GM12865 (cell line): ENCODE data around the gene HES5.
A peak's percentile ranks its signal among the peaks of the same experiment; 100 is the strongest.

Experiments used
- DNase-seq: peaks from one replicate; pipeline ENCODE4 v3.0.0; 2010; ENCODE audit warnings: low read depth
- H3K4me3 ChIP-seq: 2 replicates; pipeline ENCODE4 v1.5.1; 2011; ENCODE audit warnings: mild to moderate bottlenecking, low read depth, low read length, control low read depth
- CTCF ChIP-seq: IDR thresholded peaks from 2 replicates; pipeline ENCODE4 v1.5.1; 2011; ENCODE audit warnings: low read length, control low read depth, low read depth, inconsistent platforms; ENCODE audit not compliant: insufficient read depth; ENCODE audit errors: missing control alignments

HES5 gene

GRCh38 chr1:2526824-2527555 lies 3.1 kb downstream of the HES5 start:
- peak; percentile 81 for DNase-seq
- H3K4me3 ChIP-seq = peak overlapping the region; percentile 41
- no peak for TF ChIP-seq CTCF

GRCh38 chr1:2525920-2526823 lies 3.9 kb downstream of the HES5 start, which contains the start of gene PANK4:
Gene PANK4 (minus strand): TSS chr1:2526596. CDS start chr1:2526587, 9 bp downstream.
- peak within 1 kb of the TSS; percentile 82 for H3K4me3 ChIP-seq
- TF ChIP-seq CTCF = no peak
- peak; percentile 96 for DNase-seq

DNA sequence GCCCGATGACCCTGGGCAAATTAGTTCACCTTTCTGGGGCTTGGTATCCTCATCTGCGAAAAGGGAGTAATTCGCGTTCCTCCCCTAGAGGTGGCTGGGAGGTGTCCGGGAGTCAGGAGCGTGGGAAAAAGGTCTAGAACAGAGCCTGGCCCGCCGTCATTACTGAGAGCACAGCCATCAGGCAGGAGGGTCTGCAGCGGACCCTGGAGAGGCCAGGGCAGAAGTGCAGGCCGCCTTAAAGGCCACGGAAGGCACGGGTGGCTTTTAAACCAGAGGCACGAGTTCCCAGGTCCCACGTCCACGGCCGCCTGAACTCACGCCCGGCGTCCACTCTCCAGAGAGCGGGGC lies 4.5 kb downstream of the HES5 start:
- TF ChIP-seq CTCF = no peak
- DNase-seq = no peak
- H3K4me3 ChIP-seq = peak overlapping the region; percentile 82

- no peak for TF ChIP-seq CTCF
- no peak for DNase-seq
- no peak overlapping the region for H3K4me3 ChIP-seq
Observed at GRCh38 chr1:2523891-2524609, 6.0 kb downstream of the HES5 start.

DNA sequence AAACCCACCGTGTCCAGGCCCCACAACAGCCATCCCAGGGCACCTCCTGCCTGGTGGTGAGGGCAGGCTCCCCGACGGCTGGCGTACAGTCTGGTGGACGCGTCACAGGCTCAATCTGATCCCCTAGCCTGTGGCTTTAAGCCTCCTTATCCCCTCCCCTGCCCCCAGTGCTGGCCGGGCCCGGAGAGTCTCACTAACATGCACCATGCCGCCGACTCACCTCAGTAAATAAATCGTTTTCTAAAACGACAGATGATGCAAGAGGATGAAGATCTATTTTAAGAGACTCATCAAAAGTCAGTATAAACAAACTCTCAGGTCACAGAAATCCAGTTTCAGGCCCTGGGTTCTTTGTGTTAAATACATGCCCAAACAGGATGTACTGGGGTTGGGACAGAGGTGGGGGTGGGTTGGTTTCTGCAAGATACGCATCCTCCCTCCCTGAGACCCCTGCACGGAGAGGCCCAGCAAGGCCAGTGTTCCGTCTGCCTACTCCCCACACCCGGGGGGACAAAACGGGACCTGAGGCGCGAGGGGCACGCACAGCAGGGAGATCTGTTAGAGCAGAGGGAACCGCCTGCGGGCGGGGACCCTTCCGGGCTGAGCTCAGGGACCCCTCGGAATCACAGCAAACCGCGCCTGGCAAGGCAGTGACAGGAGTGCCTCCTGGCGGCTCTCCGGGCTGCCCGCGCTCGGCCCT lies 6.7 kb downstream of the HES5 start:
- no peak for DNase-seq
- no peak overlapping the region for H3K4me3 ChIP-seq
- TF ChIP-seq CTCF = no peak

GRCh38 chr1:2522230-2522629 lies 7.8 kb downstream of the HES5 start:
- DNase-seq = no peak
- no peak for TF ChIP-seq CTCF

More at GRCh38 chr1:2522230-2522629, 7.8 kb downstream of the HES5 start:
- H3K4me3 ChIP-seq = no peak overlapping the region
